ENCODE measurements around the gene RSPH1.

RSPH1 gene

DNA sequence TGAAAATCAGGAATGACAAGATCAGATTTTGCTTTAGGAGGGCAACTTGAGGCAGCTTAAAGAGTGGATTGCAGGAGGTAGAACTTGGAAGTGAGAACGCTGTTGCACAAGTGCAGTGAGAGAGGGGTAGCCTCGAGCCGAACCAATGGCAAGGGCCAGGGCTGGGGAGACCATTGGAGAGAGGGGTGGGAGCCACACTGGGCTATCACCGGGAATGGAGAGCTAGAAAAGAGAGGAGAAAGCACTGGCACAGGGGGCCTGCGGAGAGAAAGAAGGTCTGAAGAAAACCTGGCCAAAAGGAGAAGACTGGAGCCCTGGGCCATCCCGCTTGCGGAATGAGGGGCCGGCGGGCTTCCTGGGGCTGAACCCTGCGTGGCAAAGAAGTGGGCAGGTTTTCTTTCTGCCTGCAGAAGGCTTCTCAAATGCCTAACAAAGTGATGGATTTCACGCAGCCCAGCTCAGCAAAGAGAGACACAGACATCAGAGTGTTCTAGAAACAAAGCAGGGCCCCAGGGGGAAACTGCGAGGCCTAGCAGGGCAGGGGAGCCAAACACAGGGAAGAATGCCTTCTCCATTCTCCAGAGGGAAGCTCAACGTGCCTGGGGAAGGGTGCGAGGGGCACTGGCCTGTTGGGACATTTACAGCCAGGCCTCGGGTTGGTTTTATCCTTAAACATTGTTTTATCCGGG is 16.5 kb upstream of the RSPH1 start:
- DNase-seq, result no peak

DNA sequence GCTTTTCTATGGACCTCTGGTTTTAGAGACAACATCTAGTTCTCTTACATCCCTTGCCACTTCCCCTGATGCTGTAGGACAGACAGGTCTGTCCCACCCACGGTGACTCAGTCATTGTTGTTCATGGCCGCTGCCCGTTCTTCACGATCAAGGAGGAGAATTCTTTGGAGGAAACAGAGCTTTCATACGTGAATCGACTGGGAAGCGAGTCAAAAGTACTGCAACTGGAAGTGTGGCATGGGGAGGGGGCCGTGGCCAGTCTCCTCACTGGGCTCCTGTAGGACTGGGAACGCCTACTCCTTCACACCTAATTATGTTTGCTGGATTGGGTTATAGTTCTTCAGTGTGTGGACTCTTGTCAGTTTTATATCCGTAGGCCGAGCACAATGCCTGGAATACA is 13.2 kb upstream of the RSPH1 start:
- DNase-seq, result no peak

DNA sequence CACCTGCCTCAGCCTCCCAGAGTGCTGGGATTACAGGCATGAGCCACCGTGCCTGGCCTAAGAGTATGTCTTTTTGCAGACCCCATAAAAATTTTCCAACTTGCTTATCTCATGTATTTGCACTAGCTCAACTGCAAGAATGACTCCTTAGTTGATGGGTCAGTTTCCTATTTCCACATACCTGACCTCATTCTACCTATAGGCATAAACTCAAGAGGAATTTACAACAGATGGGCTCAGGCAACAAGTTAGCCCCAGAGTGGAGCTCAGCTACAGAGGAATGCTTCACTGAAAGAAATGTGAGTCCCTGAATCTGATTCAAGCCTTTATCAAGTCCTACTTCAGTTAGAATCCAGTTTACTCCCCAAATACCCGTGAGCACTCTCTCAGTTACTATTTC is 12.3 kb upstream of the RSPH1 start:
- DNase-seq, result no peak

DNA sequence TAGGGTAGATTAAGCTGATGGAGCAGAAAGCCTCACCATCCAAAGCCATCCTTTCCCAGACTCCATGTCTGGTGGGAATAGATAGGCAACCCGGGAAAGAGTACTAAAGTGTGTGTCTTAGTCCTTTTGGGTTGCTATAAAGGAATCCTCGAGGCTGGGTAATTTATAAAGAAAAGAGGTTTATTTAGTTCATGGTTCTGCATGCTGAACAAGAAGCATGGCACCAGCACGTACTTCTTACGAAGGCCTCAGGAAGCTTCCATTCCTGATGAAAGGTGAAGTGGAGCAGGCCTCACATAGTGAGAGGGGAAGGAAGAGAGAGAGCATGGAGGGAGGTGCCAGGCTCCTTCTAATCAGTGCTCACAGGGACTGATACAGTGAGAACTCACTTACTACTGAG is 11.4 kb upstream of the RSPH1 start:
- DNase-seq, result no peak

DNA sequence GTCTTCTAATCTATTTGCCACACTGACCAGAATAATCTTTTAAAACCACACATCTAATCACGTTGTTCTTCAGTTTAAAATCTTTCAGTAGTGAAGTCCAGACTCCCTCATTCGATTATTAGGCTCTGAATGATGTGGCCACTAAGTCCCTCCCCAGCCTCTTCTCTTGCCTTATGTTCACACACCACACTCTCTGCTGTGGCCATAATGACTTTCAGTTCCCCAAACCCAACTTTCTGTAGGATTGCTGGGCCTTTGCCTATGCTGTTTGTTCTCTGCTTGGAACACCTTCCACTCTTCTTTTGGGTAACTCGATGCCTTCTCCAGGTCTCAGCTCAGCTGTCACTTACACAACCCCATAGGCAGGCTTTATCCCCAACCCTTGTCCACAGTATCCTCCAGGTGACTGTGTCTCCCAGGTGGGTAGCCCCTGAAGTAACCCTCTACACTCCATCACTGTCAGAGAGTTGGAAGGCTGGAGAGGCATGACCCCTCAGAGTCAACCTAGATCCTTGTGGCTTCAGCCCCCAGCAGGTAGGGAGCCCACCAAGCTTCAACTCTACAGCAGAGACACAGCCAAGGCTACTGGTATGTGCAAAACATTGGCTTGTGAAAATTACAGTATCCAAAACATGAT is 9.2 kb upstream of the RSPH1 start:
- DNase-seq, result no peak

DNA sequence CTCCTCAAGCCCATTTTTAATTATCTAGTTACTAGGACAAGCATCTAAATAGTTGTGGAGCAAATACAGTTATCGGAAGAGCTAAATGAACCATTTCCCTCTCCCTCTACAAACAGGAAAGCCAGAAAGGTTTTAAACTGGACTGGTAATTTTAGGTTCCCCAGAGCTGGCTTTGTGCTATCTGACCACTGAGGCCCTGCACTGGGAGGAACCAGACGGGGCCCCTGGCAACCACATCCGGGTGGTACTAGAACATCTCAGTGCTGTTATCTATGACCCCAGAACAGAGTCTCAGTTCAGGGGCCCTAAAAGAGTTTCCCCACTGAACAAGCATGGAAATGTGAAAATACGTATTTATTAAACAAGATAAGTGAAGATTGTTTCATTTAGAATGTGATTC is 7.7 kb upstream of the RSPH1 start:
- no peak for DNase-seq

DNA sequence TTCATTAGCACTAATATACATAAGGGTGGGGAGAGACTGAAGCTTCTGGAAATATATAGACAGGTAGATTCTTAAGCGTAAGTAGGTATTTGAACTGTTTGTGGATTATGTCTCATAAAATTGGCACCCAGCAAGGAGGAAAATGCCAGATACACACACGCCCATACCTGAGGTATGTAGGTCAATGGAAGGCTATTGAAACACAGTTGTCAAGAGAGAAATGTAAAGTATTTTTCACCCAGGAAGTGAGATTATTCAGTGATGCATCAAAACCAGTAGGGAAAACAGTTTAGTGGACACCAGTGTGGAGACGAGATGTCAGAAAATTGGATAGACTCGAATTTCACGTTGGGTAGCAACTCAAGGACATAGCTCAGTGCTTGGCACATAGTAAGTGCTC is 4.7 kb upstream of the RSPH1 start:
- DNase-seq, result no peak

DNA sequence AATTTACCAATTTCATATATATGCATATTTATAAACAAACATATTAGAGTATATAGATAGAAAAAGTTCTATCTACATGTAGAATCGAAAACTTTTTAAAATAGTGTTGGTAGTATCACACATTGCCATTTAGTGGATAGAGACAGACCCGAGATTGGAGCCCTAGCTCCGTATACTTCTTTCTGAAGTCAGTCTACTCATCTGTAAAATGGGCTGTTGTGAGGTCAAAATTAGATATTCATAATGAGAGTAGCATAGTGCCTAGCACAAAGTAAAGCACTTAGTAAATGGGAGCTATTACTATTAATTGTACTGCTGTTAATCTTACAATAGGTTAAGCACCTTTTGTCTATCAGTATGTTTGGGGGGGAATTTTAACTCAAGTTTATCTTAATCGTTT is 4.2 kb upstream of the RSPH1 start:
- DNase-seq, result no peak

DNA sequence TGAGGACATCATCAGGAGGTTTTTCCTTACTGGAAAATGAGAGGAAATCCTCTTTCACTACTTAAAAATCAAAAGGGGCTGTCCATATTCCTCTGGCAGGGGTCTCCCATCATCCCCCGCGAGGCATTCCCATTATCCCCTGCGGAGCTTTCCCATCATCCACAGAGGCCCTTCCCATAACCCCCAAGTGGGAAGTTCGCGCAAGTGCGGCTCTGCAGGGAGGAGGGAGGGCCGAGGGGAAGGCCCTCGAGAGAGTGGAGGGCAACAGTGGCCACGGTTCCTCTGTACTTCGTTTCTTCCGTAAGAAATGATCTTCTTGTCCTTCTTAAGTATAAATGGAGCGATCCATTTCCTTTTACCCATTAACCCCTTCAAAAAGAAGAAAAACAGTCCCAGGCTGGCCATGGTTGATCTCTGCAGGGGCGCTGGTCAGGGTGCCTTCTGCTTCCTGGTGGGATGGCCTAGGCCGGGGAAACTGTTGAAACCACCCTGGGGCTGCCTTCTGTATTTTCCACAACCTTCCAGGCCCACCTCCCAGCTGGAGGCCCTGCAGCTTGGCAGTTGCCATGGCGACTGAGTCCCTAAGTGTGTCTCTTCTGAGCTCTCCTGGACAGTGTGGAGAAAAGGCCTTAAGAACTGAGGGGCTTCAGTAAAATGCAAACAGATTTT is 3.6 kb upstream of the RSPH1 start:
- no peak for DNase-seq

DNA sequence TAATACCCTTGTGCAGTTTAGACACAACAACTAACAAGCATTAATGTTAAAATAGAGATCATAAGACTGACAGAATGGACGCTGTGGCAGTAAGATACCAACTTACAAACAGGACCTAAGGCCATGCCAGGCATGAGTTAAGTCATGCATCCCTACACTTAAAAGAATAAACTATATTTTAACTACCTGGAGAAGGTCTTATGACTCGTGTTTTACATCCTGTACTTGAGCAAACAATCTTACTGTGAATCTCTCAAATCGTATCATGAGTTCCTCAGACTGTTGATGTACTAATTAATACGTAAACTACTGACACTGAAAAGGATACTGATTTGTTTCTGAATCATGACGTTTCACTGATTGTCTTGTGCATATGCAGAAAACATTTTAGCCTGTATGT is 2.0 kb upstream of the RSPH1 start:
- DNase-seq, result no peak

DNA sequence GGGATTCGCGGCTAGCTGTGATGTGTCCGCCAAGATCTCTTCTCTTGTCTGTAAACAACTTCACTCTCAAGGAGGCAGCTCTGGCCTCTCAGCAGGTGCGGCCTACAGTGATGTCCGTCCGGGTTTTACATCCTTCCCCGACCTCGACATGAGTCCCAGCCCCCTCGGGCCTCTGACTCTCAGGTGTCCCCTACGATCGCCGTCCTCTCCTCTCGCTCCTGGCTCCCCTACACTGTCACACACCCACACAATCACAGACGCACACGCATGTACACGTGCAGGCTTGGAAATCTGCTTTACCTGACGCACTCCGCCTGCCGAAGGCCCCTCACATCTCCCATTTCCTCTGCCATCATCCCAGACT is 797 bp upstream of the RSPH1 start:
- DNase-seq, result no peak

DNA sequence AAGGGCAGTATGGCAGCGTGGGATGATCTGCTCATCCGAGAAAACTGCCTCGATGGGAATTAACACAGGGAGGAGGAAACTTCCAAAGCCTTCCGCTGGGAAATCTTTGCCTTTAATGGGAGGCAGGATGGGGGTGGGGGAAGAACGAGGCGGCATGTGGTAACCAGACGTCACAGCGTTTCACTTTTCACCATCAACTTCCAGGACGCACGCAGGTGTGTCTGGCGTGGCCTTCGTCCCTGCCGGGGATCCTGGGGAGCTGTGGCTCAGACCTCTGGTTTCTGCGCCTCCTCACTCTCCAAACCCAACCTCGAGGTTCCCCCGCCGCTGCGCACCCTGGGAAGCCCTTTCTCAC is 282 bp downstream of the RSPH1 start:
- no peak for DNase-seq

DNA sequence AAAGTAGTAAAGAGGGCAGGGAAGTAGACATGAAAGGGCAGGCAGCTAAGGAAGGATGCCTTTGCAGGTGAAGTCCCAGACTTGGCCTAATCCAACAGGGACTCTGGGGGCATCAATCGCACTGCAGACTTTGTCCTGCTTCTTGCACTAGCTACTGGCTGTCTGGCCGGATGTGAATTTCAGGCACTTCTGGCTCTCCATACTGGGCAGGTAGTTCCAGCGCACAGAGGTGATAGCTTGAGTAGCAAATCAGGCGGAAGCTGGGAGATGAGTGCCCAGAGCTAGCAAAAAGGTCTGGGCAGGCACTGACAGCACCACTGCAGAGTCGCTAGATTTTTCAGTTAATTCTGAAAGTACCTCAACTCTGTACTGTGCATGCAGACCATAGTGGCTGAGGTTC is 997 bp downstream of the RSPH1 start:
- no peak for DNase-seq

DNA sequence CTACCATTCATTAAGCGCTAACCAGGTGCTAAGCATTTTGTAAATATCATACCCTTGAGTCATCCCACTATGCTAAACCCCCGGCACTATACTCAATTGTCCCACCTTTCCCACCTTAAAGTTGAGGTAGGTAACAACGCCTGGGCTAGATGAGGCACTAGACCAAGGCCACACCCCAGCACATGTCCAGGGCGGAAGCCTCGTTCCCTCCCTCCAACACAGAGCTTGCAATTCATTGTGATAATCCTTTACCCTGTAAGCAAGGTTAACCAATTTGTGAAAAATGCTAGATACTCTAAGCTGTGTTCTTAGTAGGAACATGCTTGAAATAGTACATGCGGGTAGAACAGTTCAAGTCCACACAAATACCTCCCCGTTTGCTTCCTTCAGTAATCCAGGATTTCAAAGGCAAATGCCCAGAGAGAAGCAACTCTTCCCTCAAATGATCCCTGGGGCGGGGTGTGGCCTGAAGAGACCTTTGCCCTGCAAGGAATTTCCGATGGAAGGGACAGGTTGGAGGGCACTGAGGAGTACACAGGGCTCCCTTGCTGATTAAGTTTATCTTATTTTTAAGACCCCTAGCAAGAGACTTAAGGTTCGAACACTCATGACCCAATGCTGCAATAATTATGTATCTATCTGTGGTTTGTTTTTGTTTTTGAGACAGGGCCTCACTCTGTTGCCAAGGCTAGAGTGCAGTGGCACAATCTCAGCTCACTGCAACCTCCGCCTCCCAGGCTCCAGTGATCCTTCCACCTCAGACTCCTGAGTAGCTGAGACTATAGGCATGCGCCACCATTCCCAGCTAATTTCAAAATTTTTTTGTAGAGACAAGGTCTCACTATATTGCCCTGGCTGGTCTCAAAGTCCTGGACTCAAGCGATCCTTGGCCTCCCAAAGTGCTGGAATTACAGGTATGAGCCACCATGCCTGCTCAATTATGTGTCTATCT is 2.6 kb downstream of the RSPH1 start:
- DNase-seq, result no peak

DNA sequence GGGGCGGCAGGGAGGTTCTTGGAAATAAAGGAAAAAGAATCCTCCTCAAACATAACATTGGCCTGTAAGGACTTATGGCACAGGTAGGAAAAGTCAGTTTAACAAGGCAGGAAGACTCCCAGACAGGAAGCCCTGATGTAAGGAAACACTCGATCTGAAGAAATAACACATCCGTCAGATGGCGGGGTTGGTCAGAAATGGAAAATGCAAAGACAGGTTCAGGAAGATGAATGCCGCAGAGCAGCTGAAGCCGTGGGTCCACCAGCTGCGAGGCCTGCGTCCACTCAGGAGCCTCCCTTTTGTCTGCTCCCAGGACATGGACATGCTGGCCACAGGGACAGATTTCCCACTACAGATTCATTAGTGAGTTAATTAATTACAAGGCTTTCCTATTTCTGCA is 3.8 kb downstream of the RSPH1 start:
- DNase-seq, result no peak

DNA sequence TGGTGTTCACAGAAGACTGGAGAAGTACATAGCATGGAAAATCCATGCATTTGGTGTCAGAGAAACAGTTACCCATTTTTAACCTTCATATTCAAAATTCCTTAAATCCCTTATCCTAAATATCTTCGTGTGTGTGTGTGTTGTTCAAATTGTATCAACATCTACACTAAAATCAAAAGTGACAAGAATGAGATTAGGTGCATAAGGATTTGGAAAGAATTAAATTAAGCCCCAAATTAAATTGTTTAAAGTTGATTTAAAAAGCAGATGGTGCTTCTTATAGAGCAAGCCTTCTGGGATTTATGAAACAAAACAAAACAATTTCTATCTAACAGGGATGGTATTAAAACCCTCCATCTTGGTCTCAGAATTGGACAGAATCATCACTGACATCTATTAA is 4.7 kb downstream of the RSPH1 start:
- DNase-seq, result no peak

DNA sequence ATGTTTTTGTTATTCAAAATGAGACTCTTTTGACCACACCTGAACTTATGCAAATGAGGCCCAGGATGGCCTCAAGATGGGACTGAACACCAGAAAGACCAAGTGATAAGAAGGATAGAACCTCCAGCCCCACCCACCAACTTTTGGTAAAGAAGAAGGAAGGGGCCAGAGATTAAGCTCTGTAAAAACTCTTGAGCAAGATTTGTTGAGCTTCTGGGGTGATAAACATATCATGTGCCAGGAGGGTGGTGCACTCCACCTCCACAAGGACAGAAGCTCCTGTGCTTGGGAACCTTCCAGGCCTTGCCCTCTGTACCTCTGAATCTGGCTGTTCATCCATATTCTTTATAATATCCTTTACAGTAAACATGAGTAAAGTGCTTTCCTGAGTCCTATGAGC is 5.3 kb downstream of the RSPH1 start:
- DNase-seq, result no peak

DNA sequence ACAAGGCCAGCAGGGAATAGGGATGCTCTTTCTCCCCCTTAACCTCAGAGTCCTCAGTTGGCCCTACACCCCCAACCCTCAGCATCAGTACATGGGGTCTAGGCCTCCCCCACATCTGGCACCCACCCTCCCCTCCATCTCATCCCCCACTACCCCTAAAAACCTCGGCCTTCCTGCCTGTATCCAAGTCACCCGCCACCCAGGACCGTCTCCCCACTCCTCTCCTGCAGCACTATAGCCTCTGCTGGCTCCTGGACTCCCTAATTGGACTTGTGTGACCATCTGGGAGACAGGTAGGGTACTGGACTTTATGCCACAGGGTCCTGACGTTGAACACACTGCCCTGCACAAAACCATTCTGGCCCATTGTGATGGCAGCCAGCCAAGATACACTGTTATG is 6.0 kb downstream of the RSPH1 start:
- no peak for DNase-seq

DNA sequence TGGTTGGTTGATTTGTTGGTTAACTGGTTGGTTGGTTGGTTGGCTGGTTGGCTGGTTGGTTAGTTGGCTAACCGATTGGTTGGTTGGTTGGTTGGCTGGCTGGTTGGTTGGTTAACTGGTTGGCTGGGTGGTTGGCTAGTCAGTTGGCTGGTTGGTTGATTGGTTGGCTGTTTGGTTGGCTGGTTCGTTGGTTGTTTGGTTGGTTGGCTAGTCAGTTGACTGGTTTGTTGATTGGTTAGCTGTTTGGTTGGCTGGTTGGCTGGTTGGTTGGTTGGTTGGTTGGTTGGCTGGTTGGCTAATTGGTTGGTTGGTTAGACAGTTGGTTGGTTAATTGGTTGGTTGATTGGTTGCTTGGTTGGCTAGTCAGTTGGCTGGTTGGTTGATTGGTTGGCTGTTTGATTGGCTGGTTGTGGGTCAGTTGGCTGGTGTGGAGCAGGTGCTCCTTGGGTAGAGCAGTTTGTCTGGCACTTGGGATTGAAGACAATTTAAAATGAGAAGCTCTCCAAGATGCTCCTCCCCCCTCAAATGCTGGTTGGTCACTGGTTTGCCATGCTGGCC is 6.9 kb downstream of the RSPH1 start:
- DNase-seq, result no peak

DNA sequence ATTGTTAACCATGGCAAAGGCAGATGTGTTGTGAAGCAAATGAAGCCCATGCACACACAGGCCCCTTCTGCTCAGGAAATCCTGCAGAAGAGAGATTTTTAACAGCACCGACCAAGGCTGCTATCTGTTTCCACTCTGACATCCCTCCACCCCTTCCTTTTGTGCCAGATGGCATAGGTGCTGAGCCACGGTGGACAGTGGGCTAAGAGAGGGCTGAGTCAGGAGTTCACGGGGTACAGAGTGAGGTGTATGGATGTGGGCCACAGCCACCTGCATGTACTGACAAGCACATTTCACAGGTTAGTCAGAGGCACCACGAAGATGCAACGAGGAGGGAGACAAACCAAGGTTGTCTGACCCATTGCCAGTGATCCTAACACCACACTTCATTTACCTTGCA is 9.5 kb downstream of the RSPH1 start:
- no peak for DNase-seq

DNA sequence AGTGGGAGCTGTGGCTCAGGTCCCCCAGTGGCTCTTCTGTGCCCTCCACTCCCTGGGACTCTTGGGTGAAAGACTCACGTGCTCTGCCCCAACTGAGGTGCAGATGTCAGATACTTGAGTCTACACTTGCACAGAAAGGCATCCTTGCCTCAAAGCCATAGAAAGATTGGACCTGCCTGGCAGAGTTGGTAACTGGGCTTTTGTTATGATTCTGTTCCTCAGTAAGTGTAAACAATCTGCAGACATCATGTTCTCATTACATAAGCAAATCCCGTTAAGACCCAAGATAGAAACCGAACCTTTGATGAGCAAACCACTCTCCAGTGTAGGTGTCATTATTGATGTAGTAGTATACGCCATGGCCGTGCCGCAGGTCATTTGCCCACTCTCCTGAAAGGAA is 10.0 kb downstream of the RSPH1 start:
- no peak for DNase-seq

DNA sequence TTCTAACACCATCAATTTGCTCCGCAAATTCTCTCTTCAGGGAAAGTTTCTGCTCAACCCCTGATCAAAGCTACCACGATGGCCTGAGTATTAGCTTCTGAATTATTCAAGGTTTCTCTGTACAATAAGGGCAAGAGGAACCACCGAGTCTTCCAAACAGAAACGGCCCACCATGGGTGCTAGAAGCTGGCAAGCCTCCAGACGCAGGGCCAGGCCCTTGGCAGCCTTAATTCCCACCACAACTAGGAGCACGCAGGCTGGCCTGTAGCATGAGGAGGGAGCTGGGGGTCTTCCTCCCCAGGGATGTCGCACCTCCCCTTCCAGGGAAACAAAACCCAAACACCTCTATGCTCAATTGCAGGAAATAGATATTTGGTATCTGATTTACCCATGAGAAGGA is 11.1 kb downstream of the RSPH1 start:
- no peak for DNase-seq

DNA sequence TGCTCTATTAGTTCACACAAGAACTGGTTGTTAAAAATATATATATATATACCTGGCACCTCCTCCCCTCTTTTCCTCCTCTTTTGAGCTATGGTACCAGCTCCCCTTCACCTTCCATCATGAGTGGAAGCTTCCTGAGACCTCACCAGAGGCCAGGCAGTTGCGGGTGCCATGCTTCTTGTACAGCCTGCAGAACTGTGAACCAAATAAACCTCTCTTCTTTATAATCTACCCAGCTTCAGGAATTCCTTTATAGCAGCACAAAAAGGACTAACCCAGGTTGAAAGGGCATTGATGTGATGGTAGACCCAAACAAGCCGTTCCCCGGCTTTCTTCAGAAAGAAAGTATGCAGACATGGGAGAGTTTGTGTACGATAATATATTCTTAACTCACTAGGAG is 14.9 kb downstream of the RSPH1 start:
- DNase-seq, result no peak

All from activated CD4-positive, CD25-positive, alpha-beta regulatory T cell (primary cell).